HCT116 (cell line): ENCODE results near the gene DHRS11. TPM values are rescaled to one million over a fixed set of nuclear protein-coding genes. Genes with fewer than 3 reads are reported as not detected.

ENCODE experiments used
- ATAC-seq: fragments of 200-7000 bp; cut with Tn5 transposase; 2 replicates; pipeline ENCODE4 v1.9.1; 2020; ENCODE audit warnings: mild to moderate bottlenecking, moderate library complexity
- BruUV-seq: library from RNA; stranded (reverse); fragments of 400-500 nt; replicated peaks from 2 replicates; lab custom pipeline; 2021; lab: Mats Ljungman, UMichigan
- CTCF ChIA-PET: fragments of 300-600 bp; sonication (Branson Sonifier 250); formaldehyde crosslinking; loops from one replicate; lab custom pipeline; 2021; ENCODE audit warnings: antibody characterized with exemption; lab: Charles Lee
- POLR2A ChIA-PET: fragments of 300-600, 350-600 bp; sonication (Branson Sonifier 250); formaldehyde crosslinking; loops from one replicate; lab custom pipeline; 2021; ENCODE audit warnings: antibody characterized with exemption; lab: Charles Lee
- RAD21 ChIA-PET, 2 experiments: fragments of 300-600 bp; sonication (Branson Sonifier 250); formaldehyde crosslinking; loops; one replicate each; lab custom pipeline; 2023; ENCODE audit warnings: low total read pairs in 2 of 2; ENCODE audit not compliant: uncharacterized antibody in 2 of 2, unreplicated experiment in 2 of 2, low non-redundant PET in 1 of 2; lab: Charles Lee
- DNase-seq: peaks from one replicate; pipeline ENCODE4 v3.0.0-alpha.2; 2010; ENCODE audit warnings: low read depth, low spot score
- H2AFZ ChIP-seq: fragments of 200-600 bp; shearing (Covaris generic), sonication (generic); 2 replicates; pipeline ENCODE4 v1.6.1; 2017; ENCODE audit warnings: low read depth, mixed run types, mixed read lengths, antibody characterized with exemption, low read length; ENCODE audit not compliant: poor library complexity, severe bottlenecking
- H3K27ac ChIP-seq: 2 replicates; pipeline ENCODE4 v1.5.1; 2012; ENCODE audit warnings: low read depth, low read length
- H3K27me3 ChIP-seq: fragments of 200-600 bp; sonication (generic); 2 replicates; pipeline ENCODE4 v1.6.1; 2016; ENCODE audit warnings: mixed run types, low read length, mixed read lengths; ENCODE audit not compliant: insufficient read depth
- H3K36me3 ChIP-seq, 2 experiments: fragments of 200-500 bp in 1 of 2; fragments of 200-600 bp in 1 of 2; sonication (Bioruptor generic) in 1 of 2; sonication (generic) in 1 of 2; 2 replicates each; pipeline versions ENCODE4 v1.5.1 to v1.6.1; 2014 to 2016; ENCODE audit warnings: low read length in 2 of 2, inconsistent platforms in 1 of 2, mixed read lengths in 1 of 2, mixed run types in 1 of 2; ENCODE audit not compliant: insufficient read depth in 2 of 2, control insufficient read depth in 1 of 2
- H3K4me1 ChIP-seq, 2 experiments: fragments of 200-600 bp in 1 of 2; sonication (generic) in 1 of 2; 2 replicates each; pipeline versions ENCODE4 v1.5.1 to v1.6.1; 2012 to 2017; ENCODE audit warnings: low read length in 2 of 2, inconsistent platforms in 1 of 2, mild to moderate bottlenecking in 1 of 2, mixed read lengths in 1 of 2, mixed run types in 1 of 2, moderate library complexity in 1 of 2; ENCODE audit not compliant: insufficient read depth in 2 of 2, control insufficient read depth in 1 of 2
- H3K4me2 ChIP-seq: fragments of 200-600 bp; sonication (generic); 2 replicates; pipeline ENCODE4 v1.6.1; 2017; ENCODE audit warnings: mixed run types, low read length, mixed read lengths
- H3K4me3 ChIP-seq, 2 experiments: fragments of 200-600 bp in 1 of 2; sonication (generic) in 1 of 2; replicated peaks in 1 of 2; 2 replicates each; pipeline ENCODE4 v1.5.1; 2011 to 2016; ENCODE audit warnings: low read length in 2 of 2, control low read depth in 1 of 2, low read depth in 1 of 2, mild to moderate bottlenecking in 1 of 2, mixed read lengths in 1 of 2, mixed run types in 1 of 2
- H3K79me2 ChIP-seq: fragments of 200-600 bp; sonication (generic); 2 replicates; pipeline ENCODE4 v1.6.1; 2017; ENCODE audit warnings: mild to moderate bottlenecking, mixed run types, low read length, moderate library complexity, mixed read lengths; ENCODE audit not compliant: insufficient read depth
- H3K9ac ChIP-seq: fragments of 200-600 bp; sonication (generic); 2 replicates; pipeline ENCODE4 v1.6.1; 2016; ENCODE audit warnings: low read length, mixed read lengths
- H3K9me2 ChIP-seq: fragments of 200-600 bp; sonication (generic), shearing (Covaris generic); 2 replicates; pipeline ENCODE4 v1.6.1; 2017; ENCODE audit warnings: mixed run types, mild to moderate bottlenecking, moderate library complexity; ENCODE audit not compliant: insufficient read depth
- H3K9me3 ChIP-seq, 2 experiments: fragments of 200-500 bp in 1 of 2; fragments of 200-600 bp in 1 of 2; sonication (Bioruptor generic) in 1 of 2; sonication (generic) in 1 of 2; 2 replicates each; pipeline ENCODE4 v1.6.1; 2014 to 2017; ENCODE audit warnings: low read length in 2 of 2, mixed read lengths in 2 of 2, inconsistent platforms in 1 of 2, low read depth in 1 of 2, mild to moderate bottlenecking in 1 of 2, mixed run types in 1 of 2, moderate library complexity in 1 of 2; ENCODE audit not compliant: control insufficient read depth in 1 of 2, insufficient read depth in 1 of 2
- H4K20me1 ChIP-seq: fragments of 200-600 bp; sonication (generic), shearing (Covaris generic); 2 replicates; pipeline ENCODE4 v1.6.1; 2017; ENCODE audit warnings: mixed run types, mild to moderate bottlenecking, moderate library complexity; ENCODE audit not compliant: insufficient read depth
- ATF3 ChIP-seq: IDR thresholded peaks from 2 replicates; pipeline ENCODE4 v1.6.1; 2012
- CBX3 ChIP-seq: IDR thresholded peaks from 2 replicates; pipeline ENCODE4 v1.6.1; 2012; ENCODE audit warnings: low read depth
- CEBPB ChIP-seq: IDR thresholded peaks from 2 replicates; pipeline ENCODE4 v1.6.1; 2012; ENCODE audit warnings: low read depth
- EGR1 ChIP-seq: IDR thresholded peaks from 2 replicates; pipeline ENCODE4 v1.6.1; 2012; ENCODE audit warnings: low read depth
- EZH2 ChIP-seq: fragments of 200-600 bp; sonication (generic); IDR thresholded peaks from 2 replicates; pipeline ENCODE4 v1.6.1; 2017; ENCODE audit warnings: antibody characterized with exemption, mixed run types
- EZH2phosphoT487 ChIP-seq: fragments of 200-600 bp; IDR thresholded peaks from 2 replicates; pipeline ENCODE4 v1.6.1; 2018; ENCODE audit warnings: antibody characterized with exemption, borderline replicate concordance
- FOSL1 ChIP-seq: IDR thresholded peaks from 2 replicates; pipeline ENCODE4 v1.6.1; 2012; ENCODE audit warnings: low read depth
- MAX ChIP-seq: IDR thresholded peaks from 2 replicates; pipeline ENCODE4 v1.6.1; 2012
- POLR2A ChIP-seq: IDR thresholded peaks from 2 replicates; pipeline ENCODE4 v1.7.0; 2011; ENCODE audit warnings: borderline replicate concordance; ENCODE audit not compliant: insufficient read depth, insufficient read length; ENCODE audit errors: extremely low read depth
- POLR2AphosphoS5 ChIP-seq: IDR thresholded peaks from 2 replicates; pipeline ENCODE4 v1.6.1; 2011; ENCODE audit warnings: mild to moderate bottlenecking, low read depth, low read length, moderate library complexity
- RAD21 ChIP-seq: IDR thresholded peaks from 2 replicates; pipeline ENCODE4 v1.6.1; 2012; ENCODE audit warnings: low read depth, mild to moderate bottlenecking
- REST ChIP-seq: IDR thresholded peaks from 2 replicates; pipeline ENCODE4 v1.6.1; 2012; ENCODE audit warnings: low read depth
- SIN3A ChIP-seq: IDR thresholded peaks from 2 replicates; pipeline ENCODE4 v1.6.1; 2012; ENCODE audit warnings: low read depth
- SRF ChIP-seq: IDR thresholded peaks from 2 replicates; pipeline ENCODE4 v1.6.1; 2012; ENCODE audit warnings: low read depth
- TCF7L2 ChIP-seq: IDR thresholded peaks from 2 replicates; pipeline ENCODE4 v1.7.0; 2011; ENCODE audit warnings: borderline replicate concordance, inconsistent platforms; ENCODE audit not compliant: insufficient read depth, insufficient read length; ENCODE audit errors: extremely low read depth
- YY1 ChIP-seq: IDR thresholded peaks from 2 replicates; pipeline ENCODE4 v1.6.1; 2011; ENCODE audit warnings: low read length, low read depth, moderate library complexity, mild to moderate bottlenecking; ENCODE audit not compliant: insufficient replicate concordance; ENCODE audit errors: extremely low read depth
- ZBTB33 ChIP-seq: IDR thresholded peaks from 2 replicates; pipeline ENCODE4 v1.6.1; 2011; ENCODE audit warnings: mild to moderate bottlenecking, low read length, moderate library complexity; ENCODE audit not compliant: insufficient replicate concordance; ENCODE audit errors: extremely low read depth
- ZFX ChIP-seq: fragments of 450-650 bp; IDR thresholded peaks from 2 replicates; pipeline ENCODE4 v1.6.1; 2017
- ZNF274 ChIP-seq: fragments of 200-500 bp; sonication (Bioruptor generic); IDR thresholded peaks from 2 replicates; pipeline ENCODE4 v1.6.1; 2014; ENCODE audit warnings: mild to moderate bottlenecking, low read depth, low read length, inconsistent platforms
- intact Hi-C: fragments of 100-400 bp; cut with micrococcal nuclease; formaldehyde crosslinking; loops from 2 replicates; pipeline ENCODE4 v1.10.0; 2022
- total RNA-seq: library from RNA; stranded (reverse); gene quantifications from one replicate; pipeline ENCODE4 v1.2.1, GENCODE V29; 2021; ENCODE audit not compliant: unreplicated experiment

DHRS11 gene
- total RNA-seq, 1 experiment from 2014 or later = 21.5 TPM

- no TSS peak for BruUV-seq
- Histone ChIP-seq H3K36me3 (peaks cover 12 to 18% of the 10 kb centered on the region in 2 experiments; a peak in 3 of 4 replicates), H3K4me1 (no peaks in the 10 kb centered on the region), H3K27me3 (no peaks in the 10 kb centered on the region), H3K4me3 (no peak overlapping the region), H4K20me1 (no peaks in the 10 kb centered on the region), H3K9ac (no peak overlapping the region), H3K9me2 (no peaks in the 10 kb centered on the region), H3K27ac (no peak overlapping the region)
- intact Hi-C loops = no loop called here
- no peak for DNase-seq
- no peak for TF ChIP-seq TCF7L2
- no peak for TF ChIP-seq YY1
- TF ChIP-seq ZNF274 = no peak
- no peak for TF ChIP-seq MAX
- TF ChIP-seq ZFX = no peak
- no peak for TF ChIP-seq EGR1
- TF ChIP-seq CEBPB = no peak
- TF ChIP-seq POLR2A = no peak
- TF ChIP-seq EZH2phosphoT487 = no peak
- no peak for TF ChIP-seq ZBTB33
- TF ChIP-seq POLR2AphosphoS5 = no peak
- TF ChIP-seq ATF3 = no peak
- TF ChIP-seq RAD21 = no peak
- TF ChIP-seq CBX3 = no peak
- no peak for TF ChIP-seq REST
- TF ChIP-seq SRF = no peak
- TF ChIP-seq SIN3A = no peak
- TF ChIP-seq EZH2 = no peak
- no peak for TF ChIP-seq FOSL1
- TF ChIP-seq, all 23 proteins: peak for 0
- ATAC-seq = no peak
- Histone ChIP-seq H2AFZ (no peak overlapping the region), H3K9me3 (no peaks in the 10 kb centered on the region), H3K79me2 (peaks cover 50% of the 10 kb centered on the region), H3K4me2 (no peak overlapping the region)
- CTCF ChIA-PET = no interaction called here
- POLR2A ChIA-PET = no interaction called here
- RAD21 ChIA-PET = no interaction called here
These were observed 16.7 kb upstream of the DHRS11 start for GRCh38 chr17:36575028-36575427.
